NK-92 treated with Interleukin-12 subunit alpha and Interleukin-12 subunit beta, amount 100 ng/mL, for 24 hours (cell line): Measurements from ENCODE around the gene SP8.
"Not testable (repeated sequence)": the region's sequence is repeated elsewhere in the genome, so short reads cannot be mapped to it uniquely, and the experiment has no call there.

Experiments used
- DNase-seq: peaks from one replicate; lab custom pipeline; 2025; lab: John Stamatoyannopoulos, UW

SP8 gene

GRCh38 chr7:20786779-20787659 lies at the start of gene SP8:
Gene SP8, minus strand, starts transcription at chr7:20786886. Its CDS starts 88 bp downstream, at chr7:20786798.
- no peak for DNase-seq

GRCh38 chr7:20836424-20836823 lies 49.7 kb upstream of the SP8 start:
- not testable (repeated sequence) for DNase-seq

DNA sequence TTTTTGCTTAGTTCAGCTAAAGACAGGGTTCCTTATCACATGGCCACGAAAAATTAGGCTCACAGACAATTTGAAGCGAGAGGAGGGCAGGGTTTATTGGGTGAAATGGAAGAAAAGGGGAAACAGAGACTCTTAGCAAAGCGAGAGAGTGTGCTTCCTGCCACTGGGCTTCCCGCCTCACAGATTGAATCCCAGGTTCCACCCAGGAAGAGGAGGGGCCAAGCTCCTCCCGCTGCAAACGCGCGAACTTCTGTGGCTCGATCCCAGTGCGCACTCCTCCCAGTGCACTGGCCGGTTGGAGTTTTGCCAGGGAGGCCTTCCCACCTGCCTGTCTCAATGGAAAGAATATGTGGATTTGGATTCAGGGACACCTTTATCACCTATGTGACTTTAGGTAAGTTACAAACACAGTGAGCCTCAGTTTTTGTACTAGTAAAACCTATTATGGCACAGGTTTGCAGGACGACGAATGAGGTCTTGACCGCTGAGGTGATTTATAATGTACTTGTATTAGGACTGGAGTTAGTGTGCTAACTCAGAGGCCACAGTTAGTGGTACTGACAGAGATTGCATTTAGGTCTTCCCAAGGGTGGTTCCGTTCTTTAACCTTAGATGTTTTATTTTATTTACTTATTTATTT lies 48.5 kb upstream of the SP8 start:
- no peak for DNase-seq

- DNase-seq, result no peak
These were observed 48.0 kb upstream of the SP8 start for GRCh38 chr7:20834656-20835055.

- no peak for DNase-seq
These were observed 45.3 kb upstream of the SP8 start for GRCh38 chr7:20831956-20832355.

GRCh38 chr7:20831451-20831850 lies 44.8 kb upstream of the SP8 start:
- DNase-seq, result no peak

- DNase-seq, result no peak
These were observed 42.3 kb upstream of the SP8 start for GRCh38 chr7:20828947-20829346.

- no peak for DNase-seq
These were observed 40.5 kb upstream of the SP8 start for GRCh38 chr7:20827172-20827571.

- no peak for DNase-seq
These were observed 39.6 kb upstream of the SP8 start for GRCh38 chr7:20826243-20826642.

GRCh38 chr7:20825555-20825954 lies 38.9 kb upstream of the SP8 start:
- no peak for DNase-seq

DNA sequence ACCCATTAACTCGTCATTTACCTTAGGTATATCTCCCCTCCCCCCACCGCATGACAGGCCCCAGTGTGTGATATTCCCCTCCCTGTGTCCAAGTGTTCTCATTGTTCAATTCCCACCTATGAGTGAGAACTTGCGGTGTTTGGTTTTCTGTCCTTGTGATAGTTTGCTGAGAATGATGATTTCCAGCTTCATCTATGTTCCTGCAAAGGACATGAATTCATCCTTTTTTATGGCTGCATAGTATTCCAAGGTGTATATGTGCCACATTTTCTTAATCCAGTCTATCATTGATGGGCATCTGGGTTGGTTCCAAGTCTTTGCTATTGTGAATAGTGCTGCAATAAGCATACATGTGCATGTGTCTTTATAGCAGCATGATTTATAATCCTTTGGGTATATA lies 34.7 kb upstream of the SP8 start:
- DNase-seq, result not testable (repeated sequence)

GRCh38 chr7:20816372-20816959 lies 29.8 kb upstream of the SP8 start:
- DNase-seq, result no peak

- no peak for DNase-seq
These were observed 17.7 kb upstream of the SP8 start for GRCh38 chr7:20804345-20804744.

DNA sequence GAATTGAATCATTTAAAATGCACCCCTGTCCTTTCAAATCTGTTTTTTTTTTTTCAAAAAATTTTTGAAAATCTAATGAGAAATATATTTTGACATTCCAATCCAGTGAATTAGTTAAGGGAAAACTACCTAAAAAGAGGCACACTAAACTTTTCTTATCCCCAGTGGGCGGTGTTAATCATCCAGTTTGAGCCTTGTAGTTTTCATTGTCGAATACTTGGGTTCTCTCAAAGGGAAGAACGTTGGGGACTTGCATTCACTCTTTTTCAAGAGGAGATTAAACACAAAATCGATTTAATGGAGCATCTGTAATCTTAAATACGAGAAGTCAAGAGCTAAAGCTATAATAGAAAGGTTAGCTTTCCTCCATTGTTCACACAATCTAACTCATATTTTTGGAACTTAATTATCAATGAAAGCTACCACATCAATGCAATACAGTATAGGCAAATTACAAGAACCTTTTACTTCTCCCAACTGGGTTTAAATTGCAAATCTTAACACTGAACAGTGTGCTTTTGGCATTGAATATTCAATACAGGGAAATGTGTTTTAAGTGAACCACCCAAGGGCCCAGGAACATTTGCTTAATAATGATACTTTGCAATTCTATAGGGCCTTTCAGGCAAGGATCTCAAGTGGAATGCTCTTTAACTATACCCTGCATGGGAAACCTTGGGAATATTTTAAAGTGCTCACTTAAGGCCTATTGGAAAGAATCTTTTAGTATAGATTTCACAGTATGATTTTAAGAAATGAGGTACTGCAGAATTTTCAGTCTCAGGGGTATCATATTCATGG lies 13.1 kb upstream of the SP8 start:
- DNase-seq, result no peak

GRCh38 chr7:20798694-20799121 lies 12.0 kb upstream of the SP8 start:
- no peak for DNase-seq

- no peak for DNase-seq
These were observed 11.5 kb upstream of the SP8 start for GRCh38 chr7:20798081-20798693.

DNA sequence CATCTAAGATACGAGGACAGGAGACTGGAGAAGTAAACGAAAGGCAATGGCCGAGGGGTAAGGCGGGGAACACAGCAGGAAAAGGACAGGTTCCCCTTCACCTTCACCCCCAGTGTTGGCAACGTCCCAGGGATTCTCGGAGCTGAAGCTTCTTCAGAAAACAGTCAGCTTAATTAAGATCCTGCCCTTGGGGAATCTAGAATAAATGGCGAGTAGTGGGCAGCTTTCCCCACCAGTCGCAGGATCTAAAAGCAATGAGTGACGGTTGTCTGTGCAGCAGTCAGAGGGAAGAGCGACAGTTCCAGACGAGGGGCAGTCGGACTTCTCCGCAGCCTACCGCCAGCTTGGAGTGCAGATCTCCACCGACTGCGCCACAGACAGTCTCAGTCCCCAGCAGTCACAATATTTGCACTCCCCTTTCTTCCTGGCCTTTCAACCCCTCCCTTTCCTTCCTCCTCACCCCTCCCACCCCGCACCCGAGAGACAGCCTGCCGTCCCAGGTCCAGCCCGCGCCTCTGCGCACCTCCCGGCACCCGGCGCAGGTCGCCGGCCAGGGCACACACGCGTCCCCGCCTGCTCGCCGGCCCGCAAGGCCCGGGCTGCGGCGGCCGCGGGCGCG lies 10.9 kb upstream of the SP8 start:
- no peak for DNase-seq

- no peak for DNase-seq
These were observed 10.4 kb upstream of the SP8 start for GRCh38 chr7:20797042-20797461.

- no peak for DNase-seq
These were observed 9.8 kb upstream of the SP8 start for GRCh38 chr7:20796500-20796899.

GRCh38 chr7:20795881-20796280 lies 9.2 kb upstream of the SP8 start:
- no peak for DNase-seq

- no peak for DNase-seq
These were observed 8.7 kb upstream of the SP8 start for GRCh38 chr7:20795361-20795760.
